Measurements from ENCODE around the gene FARS2.

The FARS2 gene

GRCh38 chr6:5412663-5413062, 151.3 kb downstream of the FARS2 start:
- in situ Hi-C loops (cut with HindIII; ENCODE audit: low sequenced_read_pairs): no loop called here

DNA sequence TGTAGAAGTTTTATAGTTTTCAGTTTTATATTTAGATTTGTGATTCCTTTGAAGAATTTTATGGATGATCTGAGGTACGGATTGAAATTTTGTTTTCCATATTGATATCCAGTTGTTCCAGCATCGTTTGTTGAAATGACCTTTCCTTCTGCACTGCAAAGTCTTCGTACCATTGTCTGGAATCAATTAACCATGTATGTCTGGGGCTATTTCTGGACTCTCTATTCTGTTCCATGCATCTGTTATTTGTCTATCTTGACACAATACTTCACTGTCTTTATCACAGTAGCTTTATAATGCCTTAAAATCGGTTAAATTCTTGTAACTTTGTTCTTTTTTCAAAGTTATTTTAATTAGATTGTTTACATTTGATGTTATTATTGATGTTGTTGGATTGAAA, 154.9 kb downstream of the FARS2 start:
- in situ Hi-C loops (cut with HindIII; ENCODE audit: low sequenced_read_pairs): no loop called here

DNA sequence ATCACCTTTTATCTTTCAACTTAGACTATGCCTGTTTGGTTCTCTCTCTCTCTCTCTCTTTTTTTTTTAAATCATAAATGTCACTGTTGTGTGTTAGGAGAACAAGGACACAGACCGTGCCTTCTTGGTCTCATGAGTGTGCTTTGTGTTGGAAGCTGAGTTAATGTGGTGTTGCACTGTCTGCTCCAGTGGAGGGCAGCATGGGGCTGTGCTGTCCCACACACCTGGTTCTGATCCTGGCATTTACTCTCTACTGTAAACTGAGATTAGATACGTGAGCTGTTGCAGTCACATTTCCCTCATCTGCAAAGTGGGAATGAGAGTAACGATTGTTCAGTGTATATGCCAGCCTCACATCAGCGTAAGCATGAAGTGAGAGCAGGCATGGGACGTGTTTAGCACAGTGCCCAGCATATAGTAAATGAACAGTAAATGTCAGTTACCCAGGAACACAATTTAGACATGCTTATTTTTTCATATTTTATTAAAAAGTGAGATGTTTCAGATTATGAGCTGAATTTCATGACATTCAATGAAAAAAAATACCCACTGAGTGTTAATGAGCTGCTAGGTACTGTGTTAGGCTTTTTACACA, 161.1 kb downstream of the FARS2 start:
- in situ Hi-C loops (cut with HindIII; ENCODE audit: low sequenced_read_pairs): no loop called here

GRCh38 chr6:5423251-5423650, 161.9 kb downstream of the FARS2 start:
- in situ Hi-C loops (cut with HindIII; ENCODE audit: low sequenced_read_pairs): no loop called here

DNA sequence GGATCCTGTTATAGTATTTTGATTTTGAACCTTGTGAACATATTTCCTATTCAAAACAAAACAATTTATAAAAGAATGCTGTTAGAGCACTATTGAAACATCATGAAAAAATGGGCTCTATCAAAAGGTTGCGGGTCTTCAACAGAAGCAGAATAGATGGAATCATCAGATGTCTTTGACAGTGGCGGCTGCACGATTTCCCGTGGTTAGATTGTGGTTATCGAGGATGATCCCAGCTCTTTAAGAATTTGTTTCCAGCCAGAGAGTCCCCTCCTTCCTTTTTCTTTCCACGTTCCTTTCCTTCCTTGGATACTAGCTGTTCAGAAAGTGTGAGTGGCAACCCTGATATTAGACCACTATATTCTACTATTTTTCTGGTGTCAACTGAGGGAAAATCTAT, 163.4 kb downstream of the FARS2 start:
- in situ Hi-C loops (cut with HindIII; ENCODE audit: low sequenced_read_pairs): no loop called here

- in situ Hi-C loops (cut with HindIII; ENCODE audit: low sequenced_read_pairs): no loop called here
Measured at GRCh38 chr6:5425267-5425666, 164.0 kb downstream of the FARS2 start.

- in situ Hi-C loops (cut with HindIII; ENCODE audit: low sequenced_read_pairs): no loop called here
Measured at GRCh38 chr6:5425797-5426196, 164.5 kb downstream of the FARS2 start.

DNA sequence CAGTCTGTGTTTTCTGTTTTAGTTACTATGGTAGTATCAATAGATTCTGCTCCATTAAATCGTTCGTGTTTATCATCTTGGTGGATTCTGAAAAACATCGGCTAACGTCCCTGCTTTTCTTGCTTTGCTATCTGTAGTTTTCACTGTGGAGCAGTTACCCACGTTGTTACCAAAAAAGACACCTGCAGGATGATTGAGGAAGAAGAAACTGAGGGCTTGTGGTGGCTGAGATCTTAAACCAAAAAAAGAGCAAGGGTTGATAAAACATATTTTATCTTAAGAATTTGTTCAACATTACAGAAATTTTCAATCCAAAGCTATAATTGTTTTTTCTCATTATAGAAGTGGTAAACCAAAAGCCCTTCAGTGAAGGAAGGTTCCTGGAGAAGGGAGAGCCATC, 166.3 kb downstream of the FARS2 start:
- in situ Hi-C loops (cut with HindIII; ENCODE audit: low sequenced_read_pairs): no loop called here

DNA sequence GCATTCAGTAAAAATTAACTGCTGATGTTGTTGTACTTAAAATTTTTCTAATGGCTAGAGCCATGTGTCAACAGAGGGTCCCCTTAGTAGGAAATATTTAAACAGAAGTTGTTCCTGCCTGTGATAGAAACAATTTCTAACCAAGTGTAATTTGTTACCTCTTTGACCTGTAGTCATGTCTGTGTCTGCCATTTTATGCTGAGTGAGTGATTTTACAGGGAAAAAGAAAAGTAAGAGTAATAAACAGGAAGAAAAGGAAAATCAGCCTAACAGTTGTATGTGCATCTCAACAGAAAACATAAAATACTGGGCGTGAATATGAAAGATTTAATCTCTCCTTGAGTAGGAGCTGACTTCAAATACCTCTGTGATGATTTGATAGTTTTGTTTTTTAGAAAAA, 172.0 kb downstream of the FARS2 start:
- in situ Hi-C loops (cut with HindIII; ENCODE audit: low sequenced_read_pairs): no loop called here

GRCh38 chr6:5435449-5435848, 174.1 kb downstream of the FARS2 start:
- in situ Hi-C loops (cut with HindIII; ENCODE audit: low sequenced_read_pairs): no loop called here

DNA sequence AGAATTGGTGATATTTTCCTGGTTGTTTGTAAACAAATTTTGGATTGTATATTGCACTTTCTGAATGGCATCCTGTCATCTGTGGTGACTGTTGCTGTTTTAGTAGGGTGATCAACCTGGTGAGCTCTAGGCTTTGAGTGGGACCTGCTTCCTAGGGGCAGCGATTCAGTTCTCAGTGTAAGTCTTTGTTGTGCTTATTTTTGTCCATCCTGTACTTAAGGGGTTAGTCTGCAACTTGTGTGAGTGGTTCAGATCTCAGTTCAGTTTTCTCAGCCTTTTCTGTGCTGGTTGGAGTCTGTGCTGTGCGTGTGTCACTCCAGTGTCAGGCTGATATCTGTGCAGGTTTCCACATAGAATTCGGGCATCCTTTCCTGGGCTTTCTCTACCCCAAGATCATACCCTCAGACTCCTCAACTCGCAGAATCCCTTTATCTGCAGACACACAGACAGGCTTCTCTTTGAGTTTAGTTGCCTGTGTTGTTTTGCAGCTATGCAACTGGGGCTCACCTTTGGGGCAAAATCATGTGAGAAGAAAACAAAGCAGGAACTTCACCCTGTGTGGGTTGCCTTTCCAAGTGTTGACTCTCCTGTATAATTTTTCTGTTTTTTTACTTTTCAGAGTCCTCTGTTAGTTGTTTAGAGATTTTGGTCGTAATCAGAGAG, 177.7 kb downstream of the FARS2 start:
- in situ Hi-C loops (cut with HindIII; ENCODE audit: low sequenced_read_pairs): no loop called here

GRCh38 chr6:5439749-5440148, 178.4 kb downstream of the FARS2 start:
- in situ Hi-C loops (cut with HindIII; ENCODE audit: low sequenced_read_pairs): no loop called here

DNA sequence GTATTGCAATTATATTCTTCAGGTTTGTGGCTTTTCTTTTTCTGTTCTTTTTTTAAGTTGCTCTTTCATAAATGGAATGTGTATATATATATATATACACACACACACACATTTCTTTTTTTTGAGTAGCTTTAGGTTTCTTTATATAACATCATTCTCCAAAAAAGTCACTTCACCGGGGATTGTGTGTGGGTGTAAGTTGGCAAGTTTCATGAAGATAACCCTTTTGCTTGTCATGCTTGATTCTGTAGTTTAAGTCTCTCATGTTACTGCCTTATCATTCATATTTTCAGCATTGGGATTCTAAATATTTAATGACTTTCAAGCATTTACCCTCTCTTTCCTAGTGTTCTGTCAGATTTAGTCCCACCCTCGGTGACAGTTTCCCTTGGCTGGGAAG, 181.0 kb downstream of the FARS2 start:
- in situ Hi-C loops (cut with HindIII; ENCODE audit: low sequenced_read_pairs): no loop called here

- in situ Hi-C loops (cut with HindIII; ENCODE audit: low sequenced_read_pairs): no loop called here
Measured at GRCh38 chr6:5442916-5443315, 181.6 kb downstream of the FARS2 start.

DNA sequence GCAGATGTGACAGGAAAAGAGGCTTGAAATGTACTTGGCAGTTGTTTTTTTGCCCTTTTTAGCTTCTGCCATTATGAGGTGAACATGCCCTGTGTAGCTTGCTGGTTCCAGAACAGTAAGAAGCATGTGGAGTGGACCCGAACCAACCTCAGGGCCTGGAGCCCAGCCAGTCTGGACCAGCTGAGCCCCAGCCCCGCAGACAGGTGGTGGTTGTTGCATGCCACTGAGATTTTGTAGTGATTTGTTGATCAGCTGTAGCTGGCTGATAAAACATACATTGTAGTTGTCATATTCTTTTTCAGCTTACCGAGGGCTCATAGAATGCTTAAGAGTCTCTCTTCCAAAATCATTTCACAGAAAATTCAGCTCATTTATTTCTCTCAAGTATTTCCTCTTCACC, 182.2 kb downstream of the FARS2 start:
- in situ Hi-C loops (cut with HindIII; ENCODE audit: low sequenced_read_pairs): no loop called here

DNA sequence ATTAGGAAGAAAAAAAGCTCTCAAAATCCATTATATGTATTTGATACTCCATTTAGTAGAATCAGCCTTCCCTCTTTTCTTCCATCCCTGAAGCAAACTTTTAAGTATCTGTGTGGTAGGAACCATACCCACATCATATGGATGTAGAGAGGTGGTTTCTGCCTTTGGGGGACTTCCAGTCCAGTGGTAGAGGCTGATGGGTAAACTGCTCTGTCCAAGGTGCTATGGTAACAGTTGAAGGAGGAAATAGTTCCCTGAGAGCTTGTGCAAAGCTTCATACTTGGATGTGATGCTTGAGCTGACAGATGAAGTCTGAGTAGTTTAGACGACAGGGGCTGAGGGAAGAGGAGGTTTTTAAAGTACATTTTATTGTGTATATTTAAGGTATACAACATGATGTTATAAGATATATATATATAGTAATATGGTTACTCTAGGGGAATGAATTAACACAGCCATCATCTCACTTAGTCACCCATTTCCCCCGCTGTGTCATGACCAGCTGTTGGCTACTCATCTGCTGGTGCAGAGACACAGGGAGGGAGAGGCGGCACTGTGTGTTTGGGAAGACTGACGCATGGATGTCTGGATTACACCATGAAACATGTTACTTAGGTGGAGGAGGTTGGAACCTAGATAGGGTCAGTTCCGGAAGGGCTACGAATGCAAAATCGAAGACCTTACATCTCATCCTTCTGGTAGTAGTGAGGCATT, 185.2 kb downstream of the FARS2 start:
- in situ Hi-C loops (cut with HindIII; ENCODE audit: low sequenced_read_pairs): no loop called here

GRCh38 chr6:5447921-5448320, 186.6 kb downstream of the FARS2 start:
- in situ Hi-C loops (cut with HindIII; ENCODE audit: low sequenced_read_pairs): no loop called here

GRCh38 chr6:5450073-5450472, 188.8 kb downstream of the FARS2 start:
- in situ Hi-C loops (cut with HindIII; ENCODE audit: low sequenced_read_pairs): no loop called here

DNA sequence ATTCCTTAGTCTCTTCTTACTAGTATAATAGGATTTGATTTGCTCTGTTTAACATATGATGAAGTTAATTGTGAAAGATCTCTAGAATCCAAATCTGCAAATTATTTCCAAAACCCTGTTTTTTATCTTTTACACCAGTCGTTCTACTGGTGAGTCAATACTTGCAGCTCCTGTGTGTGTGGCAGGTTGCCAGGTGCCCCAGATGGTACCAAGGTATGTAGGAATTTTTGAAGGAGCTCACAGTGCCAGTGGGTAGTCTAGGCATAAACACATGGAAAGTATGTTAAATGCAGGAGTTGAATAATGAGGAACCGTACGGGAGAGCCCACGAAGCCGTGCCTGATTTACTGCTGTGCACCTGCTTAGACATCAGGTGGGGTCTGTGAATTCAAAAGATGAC, 192.2 kb downstream of the FARS2 start:
- in situ Hi-C loops (cut with HindIII; ENCODE audit: low sequenced_read_pairs): no loop called here

GRCh38 chr6:5455142-5455541, 193.8 kb downstream of the FARS2 start:
- in situ Hi-C loops (cut with HindIII; ENCODE audit: low sequenced_read_pairs): no loop called here

DNA sequence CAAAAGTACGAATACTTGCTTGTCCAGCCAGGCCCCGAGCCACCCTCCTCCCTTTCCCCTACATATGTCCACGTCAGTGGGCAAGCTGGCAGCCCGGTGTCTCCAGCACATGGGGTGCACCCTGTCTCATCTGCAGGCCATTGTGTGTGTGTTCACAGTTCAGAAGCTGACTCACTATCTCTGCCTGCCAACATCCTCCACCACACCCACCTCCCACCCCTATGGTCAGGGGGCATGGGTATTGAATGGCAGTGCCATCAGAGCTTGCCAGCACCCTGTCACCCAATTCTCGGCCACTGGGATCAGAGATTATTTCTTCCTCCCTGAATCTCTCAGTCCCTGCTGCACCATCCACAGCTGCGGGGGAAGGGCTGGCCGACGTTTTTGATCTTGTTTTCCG, 195.7 kb downstream of the FARS2 start:
- in situ Hi-C loops (cut with HindIII; ENCODE audit: low sequenced_read_pairs): no loop called here

DNA sequence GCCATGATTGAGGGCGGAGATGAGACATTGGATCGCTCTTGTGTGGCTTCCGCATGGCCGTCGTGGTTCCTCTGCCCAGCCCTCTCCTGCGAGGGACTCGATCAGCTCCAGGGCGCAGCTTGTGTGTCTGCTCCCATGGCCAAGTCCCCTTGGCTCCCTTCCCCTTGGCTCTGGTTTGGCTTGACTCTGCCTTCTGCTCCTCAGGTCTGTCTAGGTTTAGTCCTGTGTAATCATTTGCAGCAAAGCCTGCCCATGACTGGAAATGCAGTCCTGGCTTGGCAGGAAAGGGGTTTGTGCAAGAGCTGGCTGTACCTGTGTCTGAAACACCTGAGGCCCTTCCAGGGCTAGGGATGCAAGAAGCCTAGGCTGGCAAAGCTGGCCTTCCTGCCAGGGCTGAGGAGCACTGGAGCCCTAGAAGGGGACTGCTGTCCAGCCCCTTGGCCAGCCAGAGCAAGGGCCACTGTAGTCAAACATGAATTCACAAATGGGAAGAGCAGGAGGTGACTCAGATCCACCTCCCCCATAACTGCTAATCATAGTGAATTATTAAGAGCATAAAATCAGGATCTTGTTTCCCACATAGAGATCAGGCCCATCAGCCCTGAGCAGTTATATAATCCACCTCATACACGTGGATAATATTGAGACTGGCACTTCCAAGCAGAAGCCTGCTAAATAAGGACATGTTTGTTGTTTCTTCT, 196.8 kb downstream of the FARS2 start:
- in situ Hi-C loops (cut with HindIII; ENCODE audit: low sequenced_read_pairs): no loop called here
